GM13976 (cell line): ENCODE data around the gene TMCO4.

Experiments used
- DNase-seq: peaks from one replicate; pipeline ENCODE4 v3.0.0; 2012; ENCODE audit warnings: low spot score
- CTCF ChIP-seq: IDR thresholded peaks from 2 replicates; pipeline ENCODE4 v1.5.1; 2012; ENCODE audit warnings: borderline replicate concordance, mild to moderate bottlenecking; ENCODE audit not compliant: insufficient read depth; ENCODE audit errors: extremely low read depth, missing control alignments, control extremely low read depth
- in situ Hi-C: fragments of 300-500 bp; cut with MboI; formaldehyde crosslinking; loops from one replicate; pipeline ENCODE4 v1.12.0; 2022; ENCODE audit warnings: low sequenced_read_pairs, mixed read lengths, inconsistent platforms; ENCODE audit not compliant: unreplicated experiment

TMCO4 gene

GRCh38 chr1:19776287-19776686, 23.4 kb downstream of the TMCO4 start:
- TF ChIP-seq CTCF = no peak
- in situ Hi-C loops = no loop called here
- no peak for DNase-seq

- in situ Hi-C loops = no loop called here
- no peak for TF ChIP-seq CTCF
Measured at GRCh38 chr1:19775831-19776230, 23.9 kb downstream of the TMCO4 start.

GRCh38 chr1:19775317-19775716, 24.4 kb downstream of the TMCO4 start:
- in situ Hi-C loops = no loop called here
- no peak for DNase-seq
- TF ChIP-seq CTCF = no peak

More at GRCh38 chr1:19775831-19776230, 23.9 kb downstream of the TMCO4 start:
- DNase-seq = no peak

- DNase-seq = no peak
- TF ChIP-seq CTCF = no peak
- in situ Hi-C loops = no loop called here
Measured at GRCh38 chr1:19774180-19774785, 25.4 kb downstream of the TMCO4 start.

- in situ Hi-C loops = no loop called here
- no peak for TF ChIP-seq CTCF
- no peak for DNase-seq
Measured at GRCh38 chr1:19773485-19773884, 26.2 kb downstream of the TMCO4 start.

GRCh38 chr1:19772053-19772452, 27.7 kb downstream of the TMCO4 start:
- TF ChIP-seq CTCF = no peak
- in situ Hi-C loops = no loop called here
- DNase-seq = no peak
